Neutrophil (primary cell): Measurements from ENCODE around the gene VPS72.
"Not testable (repeated sequence)": the region's sequence is repeated elsewhere in the genome, so short reads cannot be mapped to it uniquely, and the experiment has no call there.

ENCODE experiments used
- H3K27ac ChIP-seq: fragments of 200-600 bp; sonication (generic); 2 replicates; pipeline ENCODE4 v1.5.1; 2016; ENCODE audit warnings: mild to moderate bottlenecking, moderate library complexity
- H3K27me3 ChIP-seq: fragments of 200-600 bp; sonication (generic); 2 replicates; pipeline ENCODE4 v1.6.0; 2016; ENCODE audit warnings: mild to moderate bottlenecking
- H3K36me3 ChIP-seq: fragments of 200-600 bp; sonication (generic); 2 replicates; pipeline ENCODE4 v1.5.1; 2017
- H3K4me1 ChIP-seq, 2 experiments: fragments of 200-600 bp in 1 of 2; sonication (generic) in 1 of 2; 1 replicate in 1 of 2; 2 replicates in 1 of 2; pipeline versions ENCODE4 v1.5.1 to v1.6.1; 2013 to 2016; ENCODE audit warnings: low read depth in 1 of 2, low read length in 1 of 2, mild to moderate bottlenecking in 1 of 2, moderate library complexity in 1 of 2; ENCODE audit not compliant: control insufficient read depth in 1 of 2, insufficient read depth in 1 of 2
- H3K4me3 ChIP-seq, 2 experiments: fragments of 200-600 bp in 1 of 2; sonication (generic) in 1 of 2; 1 replicate in 1 of 2; 2 replicates in 1 of 2; pipeline ENCODE4 v1.5.1; 2013 to 2016; ENCODE audit warnings: low read depth in 1 of 2, low read length in 1 of 2, mild to moderate bottlenecking in 1 of 2, moderate library complexity in 1 of 2
- H3K9me3 ChIP-seq: fragments of 200-600 bp; sonication (generic); 2 replicates; pipeline ENCODE4 v1.5.1; 2016
- CTCF ChIP-seq: fragments of 200-600 bp; sonication (generic); IDR thresholded peaks from 2 replicates; pipeline ENCODE4 v1.5.1; 2016; ENCODE audit warnings: antibody characterized with exemption

VPS72 gene

GRCh38 chr1:151193304-151193703, 3.3 kb upstream of the VPS72 start:
- Histone ChIP-seq H3K27me3 (peaks cover 34% of the 10 kb centered on the region), H3K27ac (no peak overlapping the region), H3K9me3 (no peaks in the 10 kb centered on the region), H3K4me3 (no peak overlapping the region), H3K36me3 (no peaks in the 10 kb centered on the region), H3K4me1 (peaks cover 16 to 25% of the 10 kb centered on the region in 2 experiments)
- no peak for TF ChIP-seq CTCF

DNA sequence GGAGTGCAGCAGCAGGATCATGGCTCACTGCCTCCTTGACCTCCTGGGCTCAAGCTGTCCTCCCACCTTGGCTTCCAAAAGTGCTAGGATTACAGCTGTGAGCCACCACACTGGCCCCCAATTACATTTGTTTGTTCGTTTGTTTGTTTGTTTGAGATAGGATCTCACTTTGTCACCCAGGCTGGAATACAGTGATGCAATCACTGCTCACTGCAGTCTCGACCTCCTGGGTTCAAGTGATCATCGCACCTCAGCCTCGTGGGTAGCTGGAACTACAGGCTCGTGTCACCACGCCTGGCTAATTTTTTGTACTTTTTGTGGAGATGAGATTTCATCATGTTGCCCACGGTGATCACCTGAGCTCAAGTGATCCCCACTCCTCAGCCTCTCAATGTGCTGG, 2.0 kb upstream of the VPS72 start:
- no peak overlapping the region for H3K4me3 ChIP-seq
- H3K9me3 ChIP-seq: no peaks in the 10 kb centered on the region
- TF ChIP-seq CTCF: no peak
- no peaks in the 10 kb centered on the region for H3K36me3 ChIP-seq
- H3K27me3 ChIP-seq: peaks cover 34% of the 10 kb centered on the region
- H3K4me1 ChIP-seq: peaks cover 10 to 17% of the 10 kb centered on the region in 2 experiments
- no peak overlapping the region for H3K27ac ChIP-seq

DNA sequence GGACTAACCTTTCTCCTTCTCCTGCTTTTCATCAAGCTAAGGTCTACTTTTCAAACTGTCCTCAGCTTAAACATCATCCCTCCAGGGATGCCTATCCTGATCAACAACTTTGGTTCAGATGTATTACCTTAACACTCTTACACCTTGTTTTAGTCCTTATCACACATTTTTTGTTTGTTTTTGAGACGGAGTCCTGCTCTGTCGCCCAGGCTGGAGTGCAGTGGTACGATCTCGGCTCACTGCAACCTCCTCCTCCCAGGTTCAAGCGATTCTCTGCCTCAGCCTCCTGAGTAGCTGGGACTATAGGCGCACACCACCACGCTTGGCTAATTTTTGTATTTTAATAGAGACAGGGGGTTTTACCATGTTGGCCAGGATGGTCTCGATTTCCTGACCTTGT, 1.3 kb downstream of the VPS72 start:
- Histone ChIP-seq H3K27me3 (peaks cover 17% of the 10 kb centered on the region), H3K36me3 (peaks cover 22% of the 10 kb centered on the region), H3K4me1 (peaks cover 10 to 17% of the 10 kb centered on the region in 2 experiments)
- H3K4me3 ChIP-seq, H3K27ac ChIP-seq, H3K9me3 ChIP-seq: not testable (repeated sequence)

DNA sequence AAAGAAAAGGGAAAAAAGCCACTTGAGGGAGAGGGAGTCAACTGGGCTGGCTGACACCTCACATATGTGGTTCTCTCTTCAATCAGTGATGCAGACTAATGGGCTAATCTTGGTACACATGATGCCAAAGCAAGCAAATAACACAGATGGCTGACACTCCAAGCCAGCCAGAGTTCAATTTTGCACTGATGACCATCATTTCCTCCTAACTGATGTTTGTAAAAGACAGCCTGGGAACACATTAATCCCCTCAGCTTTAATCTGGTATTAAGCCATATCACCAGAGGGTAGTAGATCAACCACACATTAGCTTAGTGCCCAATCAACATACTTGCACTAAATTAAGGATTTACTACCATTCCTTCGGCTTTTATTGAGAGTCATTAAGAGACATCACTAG, 2.8 kb downstream of the VPS72 start:
- H3K27ac ChIP-seq: no peak overlapping the region
- TF ChIP-seq CTCF: no peak
- peaks cover 4% of the 10 kb centered on the region for H3K27me3 ChIP-seq
- no peaks in the 10 kb centered on the region for H3K9me3 ChIP-seq
- H3K4me3 ChIP-seq: no peak overlapping the region
- H3K4me1 ChIP-seq: peaks cover 10 to 17% of the 10 kb centered on the region in 2 experiments
- H3K36me3 ChIP-seq: peaks cover 36% of the 10 kb centered on the region

- Histone ChIP-seq H3K27ac (no peak overlapping the region), H3K36me3 (peaks cover 66% of the 10 kb centered on the region), H3K4me1 (peaks cover 6% of the 10 kb centered on the region in 2 experiments)
These were observed 5.8 kb downstream of the VPS72 start for GRCh38 chr1:151184211-151184610.

DNA sequence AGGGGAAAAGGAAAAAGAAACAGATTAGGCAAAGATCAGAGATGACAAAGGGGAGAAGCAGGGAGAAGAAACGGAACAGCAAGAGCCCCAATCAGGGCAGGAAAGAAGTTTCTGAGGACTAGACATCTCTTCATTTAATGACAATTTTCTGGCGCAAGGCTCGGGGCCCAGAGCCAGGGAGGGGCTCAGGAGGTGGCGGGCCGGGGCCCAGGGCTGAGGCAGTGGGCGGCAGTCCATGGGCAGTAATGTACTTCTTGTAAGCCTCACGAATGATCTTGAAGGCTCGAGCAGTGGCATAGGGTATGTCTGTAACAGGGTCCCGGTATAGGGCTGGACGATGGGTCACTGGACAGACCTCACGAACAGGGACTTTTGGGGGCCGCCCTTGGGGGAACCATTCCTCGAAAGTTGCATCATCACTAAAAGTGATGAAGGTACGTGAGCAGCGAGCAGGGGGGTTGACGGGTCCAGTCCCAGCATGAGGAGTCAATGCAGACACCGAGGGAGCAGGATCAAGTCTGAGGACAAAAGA, 13.4 kb downstream of the VPS72 start:
- Histone ChIP-seq H3K27ac (no peak overlapping the region), H3K4me1 (no peaks in the 10 kb centered on the region), H3K27me3 (no peaks in the 10 kb centered on the region), H3K36me3 (peaks cover 96% of the 10 kb centered on the region), H3K4me3 (no peak overlapping the region), H3K9me3 (no peaks in the 10 kb centered on the region)
- no peak for TF ChIP-seq CTCF

More at GRCh38 chr1:151184211-151184610, 5.8 kb downstream of the VPS72 start:
- Histone ChIP-seq H3K9me3 (no peaks in the 10 kb centered on the region), H3K4me3 (no peak overlapping the region), H3K27me3 (no peaks in the 10 kb centered on the region)
- TF ChIP-seq CTCF: no peak
